CD4-positive, alpha-beta T cell (primary cell): Measurements from ENCODE around the gene CLEC20A. TPM values are rescaled to one million over a fixed set of nuclear protein-coding genes. Genes with fewer than 3 reads are reported as not detected.

Experiments
- ATAC-seq: fragments of 200-7000 bp; cut with Tn5 transposase; one replicate; pipeline ENCODE4 v1.10.0; 2022; ENCODE audit warnings: mild to moderate bottlenecking; ENCODE audit not compliant: poor library complexity
- CTCF ChIA-PET: fragments of 350-600 bp; sonication (Branson Sonifier 250); formaldehyde crosslinking; loops from one replicate; lab custom pipeline; 2021; ENCODE audit warnings: antibody characterized with exemption, inconsistent platforms; lab: Charles Lee
- POLR2A ChIA-PET: fragments of 350-600 bp; sonication (Branson Sonifier 250); formaldehyde crosslinking; loops from one replicate; lab custom pipeline; 2021; ENCODE audit warnings: antibody characterized with exemption, inconsistent platforms; lab: Charles Lee
- DNase-seq, 14 experiments: peaks; one replicate each; pipeline ENCODE4 v3.0.0-alpha.2; 2013 to 2020; ENCODE audit warnings: mixed read lengths in 2 of 14
- H3K27ac ChIP-seq, 2 donors: one replicate each; pipeline versions ENCODE4 v1.5.1 to v1.7.0; 2013; ENCODE audit warnings: low read length in 2 of 2, low read depth in 1 of 2, mild to moderate bottlenecking in 1 of 2
- H3K27me3 ChIP-seq, 2 experiments: 1 replicate in 1 of 2; 2 replicates in 1 of 2; pipeline versions ENCODE4 v1.6.1 to v1.7.0; 2013; ENCODE audit warnings: low read length in 2 of 2, control low read depth in 1 of 2, mild to moderate bottlenecking in 1 of 2, moderate library complexity in 1 of 2; ENCODE audit not compliant: insufficient read depth in 2 of 2, control insufficient read depth in 1 of 2
- H3K36me3 ChIP-seq: one replicate; pipeline ENCODE4 v1.6.1; 2013; ENCODE audit warnings: low read length, control low read depth; ENCODE audit not compliant: insufficient read depth
- H3K4me1 ChIP-seq: one replicate; pipeline ENCODE4 v1.6.1; 2013; ENCODE audit warnings: low read length, control low read depth; ENCODE audit not compliant: insufficient read depth
- H3K4me3 ChIP-seq: one replicate; pipeline ENCODE4 v1.5.1; 2013; ENCODE audit warnings: mild to moderate bottlenecking, low read length, moderate library complexity
- H3K9me3 ChIP-seq, 2 experiments: 1 replicate in 1 of 2; 2 replicates in 1 of 2; pipeline versions ENCODE4 v1.6.1 to v1.7.0; 2013; ENCODE audit warnings: low read length in 2 of 2, mild to moderate bottlenecking in 2 of 2, control low read depth in 1 of 2, moderate library complexity in 1 of 2; ENCODE audit not compliant: control insufficient read depth in 1 of 2, insufficient read depth in 1 of 2
- H3K27ac Mint-ChIP-seq: one replicate; pipeline ENCODE4 v1.8.0; 2020; ENCODE audit warnings: mixed read lengths
- H3K27me3 Mint-ChIP-seq: one replicate; pipeline ENCODE4 v1.8.0; 2021; ENCODE audit warnings: mixed read lengths
- H3K36me3 Mint-ChIP-seq: one replicate; pipeline ENCODE4 v1.8.0; 2021; ENCODE audit warnings: low read depth, mixed read lengths
- H3K4me1 Mint-ChIP-seq: one replicate; pipeline ENCODE4 v1.8.0; 2021; ENCODE audit warnings: low read depth, mixed read lengths
- H3K4me3 Mint-ChIP-seq: one replicate; pipeline ENCODE4 v1.8.0; 2020; ENCODE audit warnings: mild to moderate bottlenecking, mixed read lengths
- H3K9me3 Mint-ChIP-seq: one replicate; pipeline ENCODE4 v1.8.0; 2020; ENCODE audit warnings: mixed read lengths
- intact Hi-C, 2 experiments: fragments of 100-400 bp; cut with DNase I in 1 of 2; cut with micrococcal nuclease in 1 of 2; formaldehyde crosslinking; loops; one replicate each; pipeline versions ENCODE4 v1.15.1 to v1.9.0; 2023 to 2025; cut with DNase I, micrococcal nuclease
- total RNA-seq, 174 experiments: library from RNA in 2 of 174; stranded (reverse) in 2 of 174; gene quantifications; one replicate each; pipeline ENCODE4 v1.2.3 and lab custom pipeline; 2021 to 2026
- TF ChIP-seq, protein P1 (sequence below): fragments of 200-600 bp; IDR thresholded peaks from one replicate; pipeline ENCODE4 v1.8.0; 2022; ENCODE audit warnings: antibody characterized with exemption, mild to moderate bottlenecking

The CLEC20A gene
- total RNA-seq, 2 experiments from 2014 or later = not detected

GRCh38 chr1:178490967-178491366 is 5.8 kb downstream of the CLEC20A start:
- no peak for ATAC-seq
- no peak for DNase-seq
- H3K9me3 Mint-ChIP-seq = no peaks in the 10 kb centered on the region
- Histone ChIP-seq H3K9me3 (peaks cover 0 to 5% of the 10 kb centered on the region in 2 experiments), H3K4me1 (no peaks in the 10 kb centered on the region), H3K4me3 (no peak overlapping the region), H3K27ac (no peak overlapping the region), H3K27me3 (no peaks in the 10 kb centered on the region), H3K36me3 (no peaks in the 10 kb centered on the region)
- ChIA-PET CTCF (no interaction called here), POLR2A (no interaction called here)
- H3K4me1 Mint-ChIP-seq = no peaks in the 10 kb centered on the region
- TF ChIP-seq, protein P1, sequence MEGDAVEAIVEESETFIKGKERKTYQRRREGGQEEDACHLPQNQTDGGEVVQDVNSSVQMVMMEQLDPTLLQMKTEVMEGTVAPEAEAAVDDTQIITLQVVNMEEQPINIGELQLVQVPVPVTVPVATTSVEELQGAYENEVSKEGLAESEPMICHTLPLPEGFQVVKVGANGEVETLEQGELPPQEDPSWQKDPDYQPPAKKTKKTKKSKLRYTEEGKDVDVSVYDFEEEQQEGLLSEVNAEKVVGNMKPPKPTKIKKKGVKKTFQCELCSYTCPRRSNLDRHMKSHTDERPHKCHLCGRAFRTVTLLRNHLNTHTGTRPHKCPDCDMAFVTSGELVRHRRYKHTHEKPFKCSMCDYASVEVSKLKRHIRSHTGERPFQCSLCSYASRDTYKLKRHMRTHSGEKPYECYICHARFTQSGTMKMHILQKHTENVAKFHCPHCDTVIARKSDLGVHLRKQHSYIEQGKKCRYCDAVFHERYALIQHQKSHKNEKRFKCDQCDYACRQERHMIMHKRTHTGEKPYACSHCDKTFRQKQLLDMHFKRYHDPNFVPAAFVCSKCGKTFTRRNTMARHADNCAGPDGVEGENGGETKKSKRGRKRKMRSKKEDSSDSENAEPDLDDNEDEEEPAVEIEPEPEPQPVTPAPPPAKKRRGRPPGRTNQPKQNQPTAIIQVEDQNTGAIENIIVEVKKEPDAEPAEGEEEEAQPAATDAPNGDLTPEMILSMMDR = no peak
- no peaks in the 10 kb centered on the region for H3K36me3 Mint-ChIP-seq
- no peak overlapping the region for H3K4me3 Mint-ChIP-seq
- H3K27me3 Mint-ChIP-seq = peaks cover 17% of the 10 kb centered on the region
- intact Hi-C loops = no loop called here
- no peak overlapping the region for H3K27ac Mint-ChIP-seq

GRCh38 chr1:178490136-178490535 is 6.6 kb downstream of the CLEC20A start:
- intact Hi-C loops = no loop called here
- peaks cover 0 to 5% of the 10 kb centered on the region in 2 experiments for H3K9me3 ChIP-seq
- CTCF ChIA-PET = no interaction called here
- POLR2A ChIA-PET = no interaction called here
- Mint-ChIP-seq H3K4me3 (no peak overlapping the region), H3K27ac (no peak overlapping the region), H3K27me3 (peaks cover 25% of the 10 kb centered on the region), H3K9me3 (no peaks in the 10 kb centered on the region), H3K4me1 (no peaks in the 10 kb centered on the region), H3K36me3 (no peaks in the 10 kb centered on the region)
- no peak overlapping the region for H3K27ac ChIP-seq
- DNase-seq = no peak
- TF ChIP-seq, protein P1 = no peak
- no peaks in the 10 kb centered on the region for H3K27me3 ChIP-seq
- ATAC-seq = no peak
- no peaks in the 10 kb centered on the region for H3K36me3 ChIP-seq
- no peaks in the 10 kb centered on the region for H3K4me1 ChIP-seq
- H3K4me3 ChIP-seq = no peak overlapping the region

DNA sequence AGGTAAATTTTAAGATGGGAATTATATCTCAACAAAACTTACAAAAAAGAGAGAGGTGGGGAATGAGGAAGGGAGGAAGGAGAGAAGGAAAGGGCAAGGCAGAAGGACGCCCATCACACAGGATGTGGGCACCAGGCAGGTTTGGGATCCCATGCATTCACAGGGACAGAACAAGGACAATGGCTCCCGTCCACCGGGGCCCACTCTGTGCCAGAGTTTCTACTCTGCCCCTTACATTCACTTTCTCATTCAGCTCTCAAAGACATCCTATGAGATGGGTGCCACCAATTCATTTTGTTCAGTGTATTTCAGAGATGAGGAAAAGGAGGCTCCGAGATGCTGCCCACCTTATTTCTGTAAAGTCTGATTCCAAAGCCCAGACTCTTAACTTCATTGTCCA is 7.4 kb downstream of the CLEC20A start:
- no peak overlapping the region for H3K27ac Mint-ChIP-seq
- ATAC-seq (no peak), DNase-seq (no peak)
- peaks cover 0 to 5% of the 10 kb centered on the region in 2 experiments for H3K9me3 ChIP-seq
- H3K4me1 Mint-ChIP-seq = no peaks in the 10 kb centered on the region
- POLR2A ChIA-PET = no interaction called here
- H3K9me3 Mint-ChIP-seq = no peaks in the 10 kb centered on the region
- H3K27me3 Mint-ChIP-seq = peaks cover 26% of the 10 kb centered on the region
- intact Hi-C loops = no loop called here
- H3K4me3 Mint-ChIP-seq = no peak overlapping the region
- CTCF ChIA-PET = no interaction called here
- no peak overlapping the region for H3K4me3 ChIP-seq
- no peaks in the 10 kb centered on the region for H3K27me3 ChIP-seq
- no peaks in the 10 kb centered on the region for H3K4me1 ChIP-seq
- TF ChIP-seq, protein P1 = no peak
- H3K27ac ChIP-seq = no peak overlapping the region
- H3K36me3 ChIP-seq = no peaks in the 10 kb centered on the region
- no peaks in the 10 kb centered on the region for H3K36me3 Mint-ChIP-seq
